Activated CD4-positive, alpha-beta T cell treated with anti-CD3 and anti-CD28 coated beads, Interleukin-2, amount 10 ng/mL, durations not matched to agents 24 days and 14 days (primary cell): ENCODE data around the gene TPRG1L. TPM values are rescaled to one million over a fixed set of nuclear protein-coding genes. Genes with fewer than 3 reads are reported as not detected.

ENCODE experiments used
- DNase-seq: peaks from one replicate; pipeline ENCODE4 v3.0.0; 2022
- H3K27ac Mint-ChIP-seq: one replicate; pipeline ENCODE4 v1.8.0; 2022; ENCODE audit warnings: mild to moderate bottlenecking, mixed read lengths
- H3K27me3 Mint-ChIP-seq: one replicate; pipeline ENCODE4 v1.8.0; 2022; ENCODE audit warnings: mixed read lengths
- H3K36me3 Mint-ChIP-seq: one replicate; pipeline ENCODE4 v1.8.0; 2022; ENCODE audit warnings: low read depth, mild to moderate bottlenecking, mixed read lengths
- H3K4me1 Mint-ChIP-seq: one replicate; pipeline ENCODE4 v1.8.0; 2021; ENCODE audit warnings: mixed read lengths
- H3K4me3 Mint-ChIP-seq: one replicate; pipeline ENCODE4 v1.8.0; 2022; ENCODE audit warnings: mild to moderate bottlenecking, moderate library complexity, mixed read lengths
- H3K9me3 Mint-ChIP-seq: one replicate; pipeline ENCODE4 v1.8.0; 2021; ENCODE audit warnings: mixed read lengths
- intact Hi-C: fragments of 100-400 bp; cut with micrococcal nuclease; formaldehyde crosslinking; loops from one replicate; pipeline ENCODE4 v1.15.1; 2023
- total RNA-seq: library from RNA; stranded (reverse); gene quantifications from 2 replicates; pipeline ENCODE4 v1.2.3, GENCODE V29; 2022

The TPRG1L gene
- total RNA-seq, 1 donor from 2014 or later = 9.7 TPM

DNA sequence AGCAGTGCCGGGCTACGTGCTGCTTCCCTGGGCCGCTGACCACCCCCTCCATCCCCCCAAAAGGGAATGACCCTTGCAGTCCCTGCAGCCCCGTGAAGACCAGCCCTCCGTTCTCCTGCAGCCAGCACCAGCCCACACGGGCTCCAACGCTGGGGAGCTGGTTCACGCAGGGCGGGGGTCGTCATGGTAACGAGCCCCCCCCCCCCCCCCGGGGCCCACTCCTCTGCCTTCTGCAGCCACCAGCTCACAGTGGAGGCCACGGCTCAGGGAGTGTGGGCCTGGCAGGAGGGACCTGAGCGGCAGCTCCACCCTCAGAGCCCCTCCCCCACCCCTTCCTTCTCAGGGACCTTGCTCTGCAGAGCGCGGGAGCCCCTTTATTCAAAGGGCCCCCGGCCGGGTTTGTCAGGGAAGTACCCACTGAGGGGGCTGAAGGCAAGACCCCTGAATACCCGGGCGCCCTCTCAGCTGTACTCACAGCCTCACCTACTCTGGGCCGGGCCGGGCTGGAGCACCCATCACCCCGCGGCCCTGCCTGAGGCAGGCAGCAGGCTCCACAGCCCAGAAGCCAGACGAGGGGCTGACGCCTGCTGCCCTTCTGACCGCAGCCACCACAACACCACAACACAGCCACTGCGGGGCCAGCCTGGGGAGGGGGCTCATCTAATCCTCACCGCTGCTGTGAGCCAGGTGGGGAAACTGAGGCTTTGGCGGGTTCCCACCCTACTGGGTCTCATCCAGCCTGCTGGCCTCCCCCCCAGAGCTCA, 26.1 kb upstream of the TPRG1L start:
- intact Hi-C loops = no loop called here
- Mint-ChIP-seq H3K27ac (no peak overlapping the region), H3K36me3 (no peaks in the 10 kb centered on the region), H3K27me3 (peaks cover 2% of the 10 kb centered on the region), H3K9me3 (no peaks in the 10 kb centered on the region), H3K4me3 (no peak overlapping the region), H3K4me1 (peaks cover 6% of the 10 kb centered on the region)
- DNase-seq = no peak

DNA sequence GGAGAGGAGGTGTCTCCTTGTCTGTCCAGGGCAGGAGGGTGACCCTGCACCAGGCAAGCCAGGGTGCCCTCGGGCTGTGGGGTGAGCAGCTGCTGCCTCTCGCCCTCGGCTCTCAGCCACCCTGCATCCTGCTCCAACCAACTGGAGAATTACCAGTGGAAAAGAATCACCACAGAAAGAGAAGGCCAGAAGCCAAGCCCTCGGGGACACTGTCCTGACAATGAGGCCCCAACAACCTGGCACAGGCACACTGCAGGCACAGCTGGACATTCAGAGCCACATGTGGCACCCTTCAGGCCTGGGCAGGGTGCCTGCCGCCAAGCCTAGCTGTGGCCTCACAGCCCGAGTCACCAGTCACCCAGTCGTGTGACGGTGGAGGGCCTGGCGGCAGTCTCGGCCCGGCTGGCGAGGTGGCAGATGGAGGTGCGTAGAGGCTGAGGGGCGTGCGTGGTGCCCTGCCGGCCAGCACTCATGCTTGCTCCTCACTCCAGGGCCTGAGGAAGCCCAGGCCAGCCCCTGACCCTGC, 25.5 kb upstream of the TPRG1L start:
- intact Hi-C loops = no loop called here
- Mint-ChIP-seq H3K4me3 (no peak overlapping the region), H3K36me3 (no peaks in the 10 kb centered on the region), H3K9me3 (no peaks in the 10 kb centered on the region), H3K4me1 (peaks cover 6% of the 10 kb centered on the region), H3K27ac (no peak overlapping the region), H3K27me3 (peaks cover 2% of the 10 kb centered on the region)
- no peak for DNase-seq

DNA sequence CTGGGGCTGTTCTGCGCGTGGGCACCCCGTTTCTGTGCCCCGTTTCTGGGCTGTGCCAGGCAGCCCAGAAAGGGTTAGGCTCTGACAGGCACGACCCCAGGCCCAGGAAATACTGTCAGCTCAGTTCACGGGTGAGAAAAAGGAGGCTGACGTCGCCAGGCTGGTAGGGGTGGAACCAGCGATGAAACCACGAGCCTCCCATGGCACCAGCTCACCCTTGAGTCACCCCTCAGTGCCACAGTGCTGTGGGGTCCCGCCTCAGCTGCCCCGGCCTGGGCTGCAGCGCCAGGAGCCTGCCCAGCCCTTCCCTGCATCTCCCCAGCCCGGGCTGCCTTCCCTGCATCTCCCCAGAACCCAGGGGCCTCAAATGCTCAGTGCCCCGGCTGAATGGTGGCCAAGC, 25.0 kb upstream of the TPRG1L start:
- peaks cover 2% of the 10 kb centered on the region for H3K27me3 Mint-ChIP-seq
- no peaks in the 10 kb centered on the region for H3K9me3 Mint-ChIP-seq
- intact Hi-C loops = no loop called here
- no peaks in the 10 kb centered on the region for H3K36me3 Mint-ChIP-seq
- DNase-seq = no peak
- H3K27ac Mint-ChIP-seq = no peak overlapping the region
- H3K4me1 Mint-ChIP-seq = peaks cover 6% of the 10 kb centered on the region
- no peak overlapping the region for H3K4me3 Mint-ChIP-seq

DNA sequence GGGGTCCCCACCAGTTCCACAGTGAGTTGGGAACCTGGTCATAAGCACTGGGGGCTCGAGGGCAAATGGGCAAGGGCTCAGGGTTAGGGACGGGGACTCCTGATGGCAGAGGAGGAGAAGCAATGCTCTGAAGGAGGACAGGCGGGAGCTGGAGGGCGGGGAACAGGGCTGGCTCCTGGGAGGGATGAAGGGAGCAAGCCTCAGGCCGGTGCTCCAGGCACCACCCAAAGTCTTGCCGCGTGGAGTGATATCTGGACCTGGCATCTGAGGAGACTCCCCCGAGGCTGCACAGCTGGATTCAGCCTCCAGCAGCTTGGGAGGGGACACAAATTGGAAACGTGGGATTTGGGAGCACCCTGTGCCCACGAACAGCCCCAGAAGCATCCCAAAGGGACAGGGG, 24.5 kb upstream of the TPRG1L start:
- intact Hi-C loops = no loop called here
- Mint-ChIP-seq H3K4me3 (no peak overlapping the region), H3K36me3 (no peaks in the 10 kb centered on the region), H3K4me1 (peaks cover 6% of the 10 kb centered on the region), H3K27me3 (peaks cover 2% of the 10 kb centered on the region), H3K9me3 (no peaks in the 10 kb centered on the region), H3K27ac (no peak overlapping the region)
- no peak for DNase-seq

DNA sequence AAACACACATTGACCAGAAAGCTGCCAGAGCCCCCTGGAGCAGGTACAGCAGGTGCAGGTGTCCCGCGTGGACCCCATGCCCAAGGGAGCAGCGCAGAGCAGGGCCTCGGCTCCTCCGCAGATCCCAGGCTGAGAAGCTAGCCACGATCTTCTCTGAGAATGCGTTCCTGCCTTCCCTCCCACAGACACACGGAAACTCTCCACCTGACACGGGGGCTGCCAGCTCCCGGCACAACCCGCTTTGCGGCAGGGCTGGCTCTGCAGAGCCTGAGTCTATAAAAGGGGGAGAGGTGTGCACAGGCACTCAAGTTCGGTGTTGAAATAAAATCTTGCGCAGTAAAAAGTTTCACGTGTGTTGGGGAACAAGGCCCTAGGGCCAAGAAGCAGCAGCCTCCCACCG, 23.1 kb upstream of the TPRG1L start:
- peaks cover 2% of the 10 kb centered on the region for H3K27me3 Mint-ChIP-seq
- no peak overlapping the region for H3K4me3 Mint-ChIP-seq
- intact Hi-C loops = no loop called here
- peaks cover 6% of the 10 kb centered on the region for H3K4me1 Mint-ChIP-seq
- H3K36me3 Mint-ChIP-seq = no peaks in the 10 kb centered on the region
- DNase-seq = no peak
- H3K9me3 Mint-ChIP-seq = no peaks in the 10 kb centered on the region
- no peak overlapping the region for H3K27ac Mint-ChIP-seq

DNA sequence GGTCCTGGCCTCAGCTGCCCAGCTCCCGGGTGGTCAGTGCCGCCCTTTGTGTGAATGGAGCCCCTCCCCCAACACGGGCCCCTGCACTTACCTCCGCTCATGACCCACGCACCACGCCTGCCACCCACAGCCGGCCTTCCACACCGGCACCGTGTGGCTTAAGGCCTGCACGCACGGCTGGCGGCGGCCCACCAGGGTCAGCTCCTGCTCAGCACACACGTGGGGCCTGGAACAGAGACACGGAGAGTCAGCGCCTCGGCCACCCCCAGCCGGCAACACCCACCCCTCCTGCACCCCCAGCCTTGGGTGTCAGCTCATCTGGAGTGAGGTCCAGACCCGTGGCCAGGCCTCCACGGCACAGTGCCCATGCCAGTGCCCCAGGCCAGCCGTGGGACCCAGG, 22.4 kb upstream of the TPRG1L start:
- DNase-seq = no peak
- Mint-ChIP-seq H3K27me3 (peaks cover 2% of the 10 kb centered on the region), H3K9me3 (no peaks in the 10 kb centered on the region), H3K27ac (no peak overlapping the region), H3K36me3 (no peaks in the 10 kb centered on the region), H3K4me3 (no peak overlapping the region), H3K4me1 (peaks cover 4% of the 10 kb centered on the region)
- intact Hi-C loops = no loop called here

DNA sequence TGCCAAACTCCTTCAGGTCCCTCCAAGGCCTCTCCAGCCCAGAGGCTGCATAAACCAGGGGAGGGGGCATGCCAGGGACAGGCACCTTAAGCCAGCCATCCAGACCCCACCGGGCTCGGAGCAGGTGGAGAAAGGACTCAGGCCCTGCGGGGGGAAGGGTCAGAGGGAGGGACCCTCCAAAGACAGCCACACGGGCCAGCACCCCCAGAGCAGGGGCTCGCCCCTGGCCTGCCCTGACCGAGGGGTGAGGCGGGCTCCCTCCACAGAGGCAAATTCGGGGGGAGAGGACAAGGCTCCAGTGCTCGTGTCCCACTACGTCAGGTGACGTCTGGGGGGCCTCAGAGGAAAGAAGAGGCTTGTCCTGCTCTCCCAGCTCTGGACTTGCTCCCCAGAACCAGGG, 21.7 kb upstream of the TPRG1L start:
- DNase-seq = no peak
- no peak overlapping the region for H3K27ac Mint-ChIP-seq
- H3K4me1 Mint-ChIP-seq = no peaks in the 10 kb centered on the region
- intact Hi-C loops = no loop called here
- no peaks in the 10 kb centered on the region for H3K27me3 Mint-ChIP-seq
- H3K36me3 Mint-ChIP-seq = no peaks in the 10 kb centered on the region
- no peaks in the 10 kb centered on the region for H3K9me3 Mint-ChIP-seq
- H3K4me3 Mint-ChIP-seq = no peak overlapping the region

DNA sequence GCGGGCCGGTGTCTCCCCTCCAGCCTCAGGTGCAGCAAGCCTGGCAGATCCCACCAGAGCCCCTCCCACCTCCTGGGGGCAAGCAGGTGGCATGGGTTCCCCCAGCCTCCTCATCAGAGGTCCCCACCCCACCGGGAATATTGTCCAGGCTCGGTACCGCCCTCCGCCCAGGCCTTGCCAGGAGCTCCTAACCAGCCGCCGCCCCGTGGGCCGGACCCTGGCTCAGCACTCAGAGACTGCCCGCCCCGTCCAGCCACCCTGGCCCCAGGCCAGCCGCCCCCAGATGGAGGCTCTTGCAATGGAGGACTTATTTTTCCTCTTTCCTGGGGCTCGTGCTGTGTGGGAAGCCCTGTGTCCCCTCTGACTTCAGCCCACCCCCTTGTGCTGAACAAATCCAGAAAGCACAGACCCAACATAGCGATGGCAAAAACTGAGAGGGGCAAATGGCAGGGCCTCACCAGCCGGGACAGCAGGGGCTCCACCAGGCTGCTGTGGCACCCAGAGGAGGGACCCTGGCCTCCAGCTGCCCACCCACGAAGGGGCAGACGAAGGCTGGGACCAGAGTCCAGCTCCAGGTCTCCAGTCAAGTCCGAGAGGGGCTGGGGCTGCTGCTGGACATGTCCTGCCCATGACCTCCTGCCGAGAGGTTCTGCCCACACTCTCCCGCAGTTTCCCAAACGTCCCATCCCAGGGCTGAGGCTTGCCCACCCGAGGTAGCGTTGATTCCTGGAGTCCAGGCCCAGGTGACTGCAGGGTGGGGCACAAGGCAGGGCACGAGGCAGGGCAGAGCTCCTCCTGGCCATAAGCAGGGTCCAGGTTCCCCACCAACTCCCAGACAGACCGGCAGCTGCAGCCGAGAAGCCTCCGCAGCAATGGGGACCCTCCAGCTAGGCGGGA, 21.0 kb upstream of the TPRG1L start:
- Mint-ChIP-seq H3K36me3 (no peaks in the 10 kb centered on the region), H3K27ac (no peak overlapping the region)
- intact Hi-C loops = no loop called here

DNA sequence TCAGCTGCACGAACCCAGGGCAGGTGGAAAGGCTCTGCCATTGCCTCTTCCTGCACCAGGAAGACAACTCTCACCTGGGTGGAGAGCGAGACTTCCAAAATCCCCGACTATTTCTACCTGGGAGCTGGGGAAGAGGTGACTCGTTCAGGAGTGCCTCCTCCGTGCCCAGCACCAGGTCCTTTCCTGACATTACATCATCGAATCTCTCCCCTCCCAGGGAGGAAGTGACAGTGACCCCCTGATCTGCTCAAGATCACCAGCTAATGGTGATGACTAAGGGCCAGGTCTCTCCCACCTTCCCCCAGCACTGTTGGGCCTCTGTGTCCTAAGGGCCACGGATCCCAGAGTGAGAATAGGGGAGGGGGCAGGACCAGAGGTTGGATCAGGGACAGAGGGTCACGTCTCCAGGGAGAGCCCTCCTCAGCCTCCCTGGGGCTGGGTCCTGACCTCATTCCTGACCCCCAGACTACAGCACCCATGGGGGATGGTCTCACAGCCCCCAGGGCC, 20.3 kb upstream of the TPRG1L start:
- H3K4me3 Mint-ChIP-seq = no peak overlapping the region
- no peaks in the 10 kb centered on the region for H3K4me1 Mint-ChIP-seq
- intact Hi-C loops = no loop called here
- DNase-seq = no peak
- no peak overlapping the region for H3K27ac Mint-ChIP-seq
- peaks cover 2% of the 10 kb centered on the region for H3K27me3 Mint-ChIP-seq
- no peaks in the 10 kb centered on the region for H3K9me3 Mint-ChIP-seq
- H3K36me3 Mint-ChIP-seq = no peaks in the 10 kb centered on the region

More for the DNA sequence above, 21.0 kb upstream of the TPRG1L start:
- DNase-seq = no peak
- H3K4me1 Mint-ChIP-seq = no peaks in the 10 kb centered on the region
- no peak overlapping the region for H3K4me3 Mint-ChIP-seq
- no peaks in the 10 kb centered on the region for H3K27me3 Mint-ChIP-seq
- H3K9me3 Mint-ChIP-seq = no peaks in the 10 kb centered on the region

DNA sequence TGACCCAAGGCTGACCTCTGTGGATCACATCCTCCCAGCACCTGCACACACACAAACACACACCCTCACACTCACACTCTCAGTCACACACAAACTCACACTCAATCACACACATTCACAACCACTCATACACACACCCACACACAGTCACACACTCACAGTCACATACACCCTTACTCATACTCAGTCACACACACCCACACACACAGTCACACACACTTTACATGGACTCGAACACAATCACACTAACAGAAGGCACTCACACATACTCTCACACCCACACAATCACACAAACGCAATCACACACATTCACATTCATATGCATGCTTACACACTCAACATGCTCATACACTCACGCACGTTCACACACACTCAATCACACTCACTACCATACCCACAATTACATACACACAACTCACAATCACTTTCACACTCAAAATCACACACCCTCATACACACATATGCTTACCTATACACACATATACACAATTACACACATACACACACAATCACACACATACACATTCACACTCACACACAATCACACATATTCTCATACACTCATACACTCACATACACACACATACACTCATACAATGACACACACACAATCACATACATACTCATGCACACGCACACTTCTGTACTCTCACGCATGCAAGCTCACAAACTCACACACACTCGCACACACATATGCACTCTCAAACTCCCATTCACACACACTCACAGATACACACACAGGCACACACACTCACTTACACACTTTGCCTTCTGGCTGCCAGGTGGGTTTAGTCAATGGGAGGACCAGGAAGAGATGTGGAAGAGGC, 19.6 kb upstream of the TPRG1L start:
- H3K4me3 Mint-ChIP-seq = no peak overlapping the region
- peaks cover 2% of the 10 kb centered on the region for H3K27me3 Mint-ChIP-seq
- intact Hi-C loops = no loop called here
- no peak overlapping the region for H3K27ac Mint-ChIP-seq
- H3K4me1 Mint-ChIP-seq = no peaks in the 10 kb centered on the region
- H3K36me3 Mint-ChIP-seq = no peaks in the 10 kb centered on the region
- H3K9me3 Mint-ChIP-seq = no peaks in the 10 kb centered on the region
- DNase-seq = no peak

DNA sequence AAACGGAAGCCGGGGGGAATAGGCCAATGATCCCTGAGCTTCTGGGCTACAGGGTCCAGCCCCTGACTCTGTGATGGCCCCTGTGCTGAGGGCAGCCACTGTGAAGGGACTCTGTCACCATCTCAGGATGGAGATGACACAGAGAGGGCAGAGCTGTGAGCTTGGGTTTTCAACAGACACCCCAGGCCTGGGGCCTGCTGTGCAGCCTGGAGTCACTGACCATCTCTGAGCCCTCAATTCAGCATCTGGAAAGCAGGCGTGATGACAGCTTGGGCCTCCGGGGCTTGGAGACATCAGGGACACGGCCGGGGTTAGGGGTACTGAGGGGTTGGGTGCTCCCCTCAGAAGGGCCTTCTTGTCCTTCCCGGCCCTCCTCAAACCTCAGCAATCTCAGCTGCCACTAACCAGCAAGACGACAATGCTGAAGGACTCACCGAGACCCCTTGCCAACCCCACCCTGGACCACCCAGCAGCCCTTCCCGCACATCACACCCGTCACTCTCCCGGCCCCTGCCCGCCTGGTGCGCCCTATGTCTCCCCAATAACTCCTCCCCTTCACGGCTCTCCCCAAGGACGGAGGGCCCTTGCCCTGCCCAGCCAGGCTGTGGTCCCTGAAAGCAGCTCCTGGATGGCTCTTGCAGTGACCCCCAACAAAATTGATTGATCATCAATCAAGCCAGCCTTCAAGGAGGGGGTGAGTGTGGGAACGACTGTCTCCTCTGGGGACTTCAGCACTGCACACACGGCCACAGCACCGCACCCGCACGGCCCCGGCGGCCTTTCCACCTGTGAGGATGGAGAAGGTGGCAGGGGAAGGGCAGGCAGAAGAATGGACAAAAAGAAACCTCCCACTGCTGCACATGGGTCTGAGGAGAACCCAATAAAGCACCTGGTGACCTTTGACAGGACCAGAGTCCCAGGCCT, 17.8 kb upstream of the TPRG1L start:
- Mint-ChIP-seq H3K36me3 (no peaks in the 10 kb centered on the region), H3K27ac (no peak overlapping the region), H3K4me1 (no peaks in the 10 kb centered on the region), H3K9me3 (no peaks in the 10 kb centered on the region), H3K27me3 (peaks cover 11% of the 10 kb centered on the region), H3K4me3 (no peak overlapping the region)
- intact Hi-C loops = no loop called here
- DNase-seq = no peak

DNA sequence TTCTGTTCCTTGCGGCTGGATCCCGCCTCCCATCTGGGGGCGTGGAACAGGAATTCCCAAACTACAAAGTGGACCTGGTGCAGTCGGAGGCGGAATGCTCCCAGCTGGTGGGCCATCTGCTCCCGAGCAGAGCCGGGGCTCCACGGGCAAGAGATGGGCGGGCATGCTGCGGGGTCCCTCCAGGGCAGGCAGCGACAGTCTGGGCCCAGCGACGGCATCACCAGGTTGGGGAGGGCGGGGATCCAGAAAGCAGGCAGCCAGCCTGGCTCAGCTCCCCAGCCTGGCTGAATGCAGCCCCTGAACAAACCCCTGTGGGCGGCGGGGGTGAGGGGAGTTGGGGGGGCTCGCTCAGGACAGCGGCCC, 17.1 kb upstream of the TPRG1L start:
- no peaks in the 10 kb centered on the region for H3K4me1 Mint-ChIP-seq
- no peak overlapping the region for H3K4me3 Mint-ChIP-seq
- DNase-seq = no peak
- intact Hi-C loops = no loop called here
- no peaks in the 10 kb centered on the region for H3K36me3 Mint-ChIP-seq
- H3K9me3 Mint-ChIP-seq = no peaks in the 10 kb centered on the region
- H3K27me3 Mint-ChIP-seq = peaks cover 13% of the 10 kb centered on the region
- H3K27ac Mint-ChIP-seq = no peak overlapping the region

DNA sequence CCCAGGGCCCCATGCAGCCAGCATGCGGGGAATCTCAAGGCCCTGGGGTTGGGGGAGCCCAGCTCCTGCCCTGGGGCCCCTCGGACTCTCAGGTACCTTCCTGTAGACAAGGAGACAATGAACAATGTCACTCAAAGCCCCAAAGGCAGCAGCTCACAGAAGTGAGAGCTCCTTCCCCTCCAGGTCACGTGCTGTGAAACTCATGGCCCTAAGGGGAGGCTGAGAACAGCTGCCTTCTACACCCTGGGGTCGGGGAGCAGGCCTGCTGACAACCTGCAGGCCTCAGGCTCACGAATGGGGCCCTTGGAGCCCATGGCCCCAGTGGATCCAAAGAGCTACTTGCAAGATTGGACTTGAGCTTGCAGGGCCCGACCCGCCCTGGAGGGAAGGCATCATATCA, 16.7 kb upstream of the TPRG1L start:
- Mint-ChIP-seq H3K9me3 (no peaks in the 10 kb centered on the region), H3K4me3 (no peak overlapping the region), H3K36me3 (no peaks in the 10 kb centered on the region), H3K27me3 (peaks cover 13% of the 10 kb centered on the region), H3K27ac (no peak overlapping the region), H3K4me1 (no peaks in the 10 kb centered on the region)
- DNase-seq = no peak
- intact Hi-C loops = no loop called here
